Keratinocyte (primary cell): Measurements from ENCODE around the gene RAB14. TPM values are rescaled to one million over a fixed set of nuclear protein-coding genes. Genes with fewer than 3 reads are reported as not detected.

Experiments used
- DNase-seq: peaks from one replicate; pipeline ENCODE4 v3.0.0-alpha.2; 2011; ENCODE audit warnings: low read depth, missing footprints, low spot score
- FAIRE-seq: peaks from 2 replicates; lab custom pipeline; 2011; peaks lifted over from hg19 to GRCh38; lab: Jason Lieb, UNC
- H2AFZ ChIP-seq: 2 replicates; pipeline ENCODE4 v1.6.0; 2012; ENCODE audit warnings: low read length, control low read depth, inconsistent platforms; ENCODE audit not compliant: control insufficient read depth
- H3K27ac ChIP-seq: 2 replicates; pipeline ENCODE4 v1.5.1; 2011; ENCODE audit warnings: low read length; ENCODE audit not compliant: control insufficient read depth, insufficient read depth
- H3K27me3 ChIP-seq: 3 replicates; pipeline ENCODE4 v1.6.0; 2011; ENCODE audit warnings: low read length; ENCODE audit not compliant: control insufficient read depth, insufficient read depth; ENCODE audit errors: extremely low read depth
- H3K36me3 ChIP-seq, 2 experiments: 2 replicates in 1 of 2; 3 replicates in 1 of 2; pipeline ENCODE4 v1.5.1; 2011; ENCODE audit warnings: low read length in 2 of 2, mild to moderate bottlenecking in 1 of 2; ENCODE audit not compliant: control insufficient read depth in 2 of 2, insufficient read depth in 2 of 2; ENCODE audit errors: extremely low read depth in 1 of 2
- H3K4me1 ChIP-seq: 3 replicates; pipeline ENCODE4 v1.5.1; 2011; ENCODE audit warnings: low read length; ENCODE audit not compliant: control insufficient read depth, insufficient read depth; ENCODE audit errors: extremely low read depth
- H3K4me2 ChIP-seq: 3 replicates; pipeline ENCODE4 v1.6.0; 2011; ENCODE audit warnings: low read depth, low read length; ENCODE audit not compliant: control insufficient read depth, insufficient read depth; ENCODE audit errors: extremely low read depth
- H3K4me3 ChIP-seq, 3 experiments: fragments of 200-600 bp in 1 of 3; sonication (generic) in 1 of 3; 2 replicates in 2 of 3; 3 replicates in 1 of 3; pipeline ENCODE4 v1.5.1; 2011 to 2016; ENCODE audit warnings: low read length in 3 of 3, mild to moderate bottlenecking in 3 of 3, control low read depth in 2 of 3, inconsistent platforms in 1 of 3, low read depth in 1 of 3, mixed read lengths in 1 of 3, mixed run types in 1 of 3, moderate library complexity in 1 of 3; ENCODE audit not compliant: control insufficient read depth in 2 of 3, insufficient read depth in 2 of 3; ENCODE audit errors: extremely low read depth in 1 of 3
- H3K79me2 ChIP-seq: 2 replicates; pipeline ENCODE4 v1.6.0; 2012; ENCODE audit warnings: low read length; ENCODE audit not compliant: control insufficient read depth, insufficient read depth
- H3K9ac ChIP-seq: 3 replicates; pipeline ENCODE4 v1.6.0; 2011; ENCODE audit warnings: low read length; ENCODE audit not compliant: control insufficient read depth, insufficient read depth; ENCODE audit errors: extremely low read depth
- H3K9me1 ChIP-seq: 3 replicates; pipeline ENCODE4 v1.6.0; 2011; ENCODE audit warnings: low read length; ENCODE audit not compliant: control insufficient read depth, insufficient read depth; ENCODE audit errors: extremely low read depth
- H3K9me3 ChIP-seq: 2 replicates; pipeline ENCODE4 v1.5.1; 2012; ENCODE audit warnings: low read depth, low read length; ENCODE audit not compliant: control insufficient read depth
- H4K20me1 ChIP-seq: 3 replicates; pipeline ENCODE4 v1.6.0; 2011; ENCODE audit warnings: low read length; ENCODE audit not compliant: control insufficient read depth, insufficient read depth; ENCODE audit errors: extremely low read depth
- EZH2 ChIP-seq: IDR thresholded peaks from one replicate; pipeline ENCODE4 v1.6.1; 2012; ENCODE audit warnings: inconsistent platforms, mild to moderate bottlenecking, low read length, moderate library complexity
- dilution Hi-C: fragments of 300-500 bp; cut with MboI; formaldehyde crosslinking; loops from one replicate; pipeline ENCODE4 v1.7.0; 2020; ENCODE audit warnings: low sequenced_read_pairs; ENCODE audit not compliant: extremely low pct_ligation_motif_present
- polyA plus RNA-seq, 5 experiments: library from polyadenylated mRNA; depleted of rRNA in 3 of 5; stranded (reverse) in 3 of 5; stranded (forward) in 1 of 5; unstranded in 1 of 5; fragments of >200 nt; gene quantifications; 1 replicate in 1 of 5; 2 replicates in 3 of 5; 3 replicates in 1 of 5; pipeline versions ENCODE4 v1.2.1 to v1.2.3, GENCODE V29; 2011 to 2012; ENCODE audit warnings: missing spikeins in 2 of 5, low read depth in 1 of 5, low replicate concordance in 1 of 5
- TF ChIP-seq, protein P1 (sequence below), 3 experiments: IDR thresholded peaks in 1 of 3; conservative IDR thresholded peaks in 1 of 3; optimal IDR thresholded peaks in 1 of 3; 2 replicates in 2 of 3; 3 replicates in 1 of 3; pipeline versions ENCODE3 to v1.5.1; 2011; ENCODE audit warnings: low read length in 3 of 3, mild to moderate bottlenecking in 3 of 3, moderate library complexity in 2 of 3, control low read depth in 1 of 3, inconsistent platforms in 1 of 3; ENCODE audit not compliant: insufficient read depth in 2 of 3; ENCODE audit errors: extremely low read depth in 1 of 3

RAB14 gene
- polyA plus RNA-seq, 1 donor (not counting 4 experiments of a cell fraction or from before 2014, with no cell fraction given) = 42.8 TPM

DNA sequence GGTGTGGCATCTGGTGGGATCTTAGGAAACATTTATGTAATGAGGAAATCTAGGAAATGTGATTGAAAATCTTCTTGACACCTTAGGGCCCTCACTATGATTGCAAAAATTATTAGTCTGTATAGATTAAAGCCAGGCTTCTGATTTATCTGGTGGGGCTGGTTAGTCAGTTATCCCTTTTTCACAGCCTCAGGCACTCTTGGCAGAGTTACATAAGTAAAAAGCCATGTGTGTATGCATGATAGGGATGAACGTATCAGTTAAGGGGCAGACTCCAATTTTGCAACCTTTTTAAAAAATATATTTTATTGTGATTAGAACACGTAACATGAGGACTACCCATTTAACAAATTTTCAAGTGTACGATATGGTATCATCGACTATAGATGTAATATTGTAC lies 30.6 kb upstream of the RAB14 start:
- H3K9ac ChIP-seq = no peak overlapping the region
- H2AFZ ChIP-seq = no peak overlapping the region
- H3K36me3 ChIP-seq = no peaks in the 10 kb centered on the region
- no peak overlapping the region for H3K4me3 ChIP-seq
- H3K79me2 ChIP-seq = no peaks in the 10 kb centered on the region
- H3K27me3 ChIP-seq = no peaks in the 10 kb centered on the region
- H3K9me1 ChIP-seq = no peaks in the 10 kb centered on the region
- TF ChIP-seq, protein P1, sequence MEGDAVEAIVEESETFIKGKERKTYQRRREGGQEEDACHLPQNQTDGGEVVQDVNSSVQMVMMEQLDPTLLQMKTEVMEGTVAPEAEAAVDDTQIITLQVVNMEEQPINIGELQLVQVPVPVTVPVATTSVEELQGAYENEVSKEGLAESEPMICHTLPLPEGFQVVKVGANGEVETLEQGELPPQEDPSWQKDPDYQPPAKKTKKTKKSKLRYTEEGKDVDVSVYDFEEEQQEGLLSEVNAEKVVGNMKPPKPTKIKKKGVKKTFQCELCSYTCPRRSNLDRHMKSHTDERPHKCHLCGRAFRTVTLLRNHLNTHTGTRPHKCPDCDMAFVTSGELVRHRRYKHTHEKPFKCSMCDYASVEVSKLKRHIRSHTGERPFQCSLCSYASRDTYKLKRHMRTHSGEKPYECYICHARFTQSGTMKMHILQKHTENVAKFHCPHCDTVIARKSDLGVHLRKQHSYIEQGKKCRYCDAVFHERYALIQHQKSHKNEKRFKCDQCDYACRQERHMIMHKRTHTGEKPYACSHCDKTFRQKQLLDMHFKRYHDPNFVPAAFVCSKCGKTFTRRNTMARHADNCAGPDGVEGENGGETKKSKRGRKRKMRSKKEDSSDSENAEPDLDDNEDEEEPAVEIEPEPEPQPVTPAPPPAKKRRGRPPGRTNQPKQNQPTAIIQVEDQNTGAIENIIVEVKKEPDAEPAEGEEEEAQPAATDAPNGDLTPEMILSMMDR (optimal IDR thresholded peaks at IDR 0.05 in 1 of 3, IDR thresholded peaks at IDR 0.05 in 1 of 3, conservative IDR thresholded peaks at IDR 0.05 in 1 of 3; ENCODE audit: extremely low read depth in 1 of 3, insufficient read depth in 2 of 3, low read length in 3 of 3) = no peak
- TF ChIP-seq EZH2 = no peak
- peaks cover 17% of the 10 kb centered on the region for H3K4me1 ChIP-seq
- DNase-seq = no peak
- no peaks in the 10 kb centered on the region for H4K20me1 ChIP-seq
- dilution Hi-C loops = no loop called here
- no peaks in the 10 kb centered on the region for H3K9me3 ChIP-seq
- no peak for FAIRE-seq
- H3K27ac ChIP-seq = no peak overlapping the region
- no peak overlapping the region for H3K4me2 ChIP-seq

DNA sequence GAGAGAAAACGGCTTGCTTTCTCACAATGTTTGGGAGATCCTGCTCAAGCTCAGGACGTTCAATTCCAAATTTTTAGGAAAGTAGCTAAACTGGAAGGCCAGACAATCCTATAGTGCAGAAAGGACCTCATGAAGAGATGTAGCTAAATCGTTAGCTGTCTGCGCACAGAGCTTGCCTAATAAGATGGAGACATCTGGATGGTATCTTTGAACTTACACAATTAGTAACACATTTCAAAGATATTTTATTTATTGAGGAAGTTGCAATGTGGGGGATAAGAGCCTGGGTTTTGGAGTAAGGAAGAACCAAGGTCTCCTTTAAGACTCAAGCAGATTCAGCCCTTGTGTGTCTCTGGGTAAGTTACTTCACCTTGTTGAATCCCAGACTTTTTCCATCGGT lies 28.6 kb upstream of the RAB14 start:
- Histone ChIP-seq H4K20me1 (no peaks in the 10 kb centered on the region), H3K4me1 (peaks cover 22% of the 10 kb centered on the region), H2AFZ (no peak overlapping the region), H3K4me3 (no peak overlapping the region), H3K27ac (no peak overlapping the region), H3K79me2 (no peaks in the 10 kb centered on the region), H3K36me3 (no peaks in the 10 kb centered on the region), H3K4me2 (no peak overlapping the region), H3K27me3 (no peaks in the 10 kb centered on the region), H3K9me1 (no peaks in the 10 kb centered on the region), H3K9ac (no peak overlapping the region), H3K9me3 (no peaks in the 10 kb centered on the region)
- DNase-seq = no peak
- dilution Hi-C loops = no loop called here
- FAIRE-seq = no peak
- TF ChIP-seq, protein P1 (optimal IDR thresholded peaks at IDR 0.05 in 1 of 3, IDR thresholded peaks at IDR 0.05 in 1 of 3, conservative IDR thresholded peaks at IDR 0.05 in 1 of 3; ENCODE audit: extremely low read depth in 1 of 3, insufficient read depth in 2 of 3, low read length in 3 of 3) = no peak
- no peak for TF ChIP-seq EZH2
